Activated T-helper 1 cell treated with anti-CD3 and anti-CD28 coated beads, Interleukin-2, amount 50 U/mL, for 16 hours (primary cell): Measurements from ENCODE around the gene HPN.
"Not testable (repeated sequence)": the region's sequence is repeated elsewhere in the genome, so short reads cannot be mapped to it uniquely, and the experiment has no call there.

Source experiments
- DNase-seq, 2 donors: peaks; one replicate each; pipeline ENCODE4 v3.0.0-alpha.2; 2020; ENCODE audit warnings: low read depth in 1 of 2, low spot score in 1 of 2

The HPN gene

GRCh38 chr19:35008891-35009341 is 32.6 kb upstream of the HPN start:
- no peak for DNase-seq

GRCh38 chr19:35009424-35010415 is 31.8 kb upstream of the HPN start:
- no peak for DNase-seq

GRCh38 chr19:35011091-35011689 is 30.3 kb upstream of the HPN start:
- no peak for DNase-seq

GRCh38 chr19:35011737-35012682 is 29.5 kb upstream of the HPN start:
- DNase-seq: no peak

GRCh38 chr19:35013041-35013819 is 28.3 kb upstream of the HPN start:
- peak; percentile 65 to 68 for DNase-seq

- DNase-seq: peak in 1 of 2 donors; percentile 45
These were observed 27.4 kb upstream of the HPN start for GRCh38 chr19:35013820-35014754.

GRCh38 chr19:35014774-35015173 is 26.7 kb upstream of the HPN start:
- not testable (repeated sequence) for DNase-seq

- DNase-seq: no peak
These were observed 26.1 kb upstream of the HPN start for GRCh38 chr19:35015270-35015953.

GRCh38 chr19:35015954-35016351 is 25.6 kb upstream of the HPN start:
- DNase-seq: no peak

- DNase-seq: no peak
These were observed 24.0 kb upstream of the HPN start for GRCh38 chr19:35017507-35017906.

- DNase-seq: no peak
These were observed 23.1 kb upstream of the HPN start for GRCh38 chr19:35018379-35018778.

- DNase-seq: no peak
These were observed 22.4 kb upstream of the HPN start for GRCh38 chr19:35019144-35019543.

GRCh38 chr19:35021016-35021415 is 20.5 kb upstream of the HPN start:
- no peak for DNase-seq

- DNase-seq: no peak
These were observed 19.9 kb upstream of the HPN start for GRCh38 chr19:35021596-35021995.

GRCh38 chr19:35022460-35022859 is 19.1 kb upstream of the HPN start:
- no peak for DNase-seq

GRCh38 chr19:35023428-35023827 is 18.1 kb upstream of the HPN start:
- DNase-seq: no peak

GRCh38 chr19:35024095-35024494 is 17.4 kb upstream of the HPN start:
- no peak for DNase-seq

GRCh38 chr19:35025969-35026368 is 15.6 kb upstream of the HPN start:
- DNase-seq: no peak

- DNase-seq: no peak
These were observed 15.1 kb upstream of the HPN start for GRCh38 chr19:35026418-35026817.
